Osteoblast (primary cell): ENCODE measurements around the gene FJX1. TPM values are rescaled to one million over a fixed set of nuclear protein-coding genes. Genes with fewer than 3 reads are reported as not detected.

Source experiments
- DNase-seq: peaks from one replicate; pipeline ENCODE4 v3.0.0; 2011; ENCODE audit warnings: low spot score, mixed read lengths; ENCODE audit not compliant: insufficient read length; ENCODE audit errors: missing footprints
- H2AFZ ChIP-seq: 2 replicates; pipeline ENCODE4 v1.6.0; 2011; ENCODE audit warnings: mild to moderate bottlenecking, low read length
- H3K27ac ChIP-seq: 2 replicates; pipeline ENCODE4 v1.5.1; 2011; ENCODE audit warnings: mild to moderate bottlenecking, low read depth, low read length, moderate library complexity
- H3K27me3 ChIP-seq: 2 replicates; pipeline ENCODE4 v1.6.0; 2012; ENCODE audit warnings: mild to moderate bottlenecking, control low read depth, inconsistent platforms, low read length, moderate library complexity; ENCODE audit not compliant: insufficient read depth
- H3K36me3 ChIP-seq: 2 replicates; pipeline ENCODE4 v1.5.1; 2011; ENCODE audit warnings: mild to moderate bottlenecking, low read length, control low read depth, moderate library complexity; ENCODE audit not compliant: insufficient read depth
- H3K4me1 ChIP-seq: 2 replicates; pipeline ENCODE4 v1.5.1; 2011; ENCODE audit warnings: mild to moderate bottlenecking, low read length, control low read depth, moderate library complexity; ENCODE audit not compliant: insufficient read depth
- H3K4me2 ChIP-seq: 2 replicates; pipeline ENCODE4 v1.6.0; 2011; ENCODE audit warnings: mild to moderate bottlenecking, low read length; ENCODE audit not compliant: insufficient read depth
- H3K4me3 ChIP-seq: fragments of 200-600 bp; sonication (generic); 3 replicates; pipeline ENCODE4 v1.5.1; 2012; ENCODE audit warnings: mild to moderate bottlenecking, low read length, inconsistent platforms; ENCODE audit not compliant: insufficient read depth
- H3K79me2 ChIP-seq: 2 replicates; pipeline ENCODE4 v1.6.0; 2012; ENCODE audit warnings: mild to moderate bottlenecking, low read length, control low read depth, inconsistent platforms; ENCODE audit not compliant: insufficient read depth
- H3K9me3 ChIP-seq: 2 replicates; pipeline ENCODE4 v1.5.1; 2011; ENCODE audit warnings: low read depth, low read length, control low read depth
- H4K20me1 ChIP-seq: 2 replicates; pipeline ENCODE4 v1.6.0; 2012; ENCODE audit warnings: mild to moderate bottlenecking, low read length, control low read depth; ENCODE audit not compliant: insufficient read depth
- total RNA-seq: library from RNA; depleted of rRNA; stranded (reverse); fragments of >200 nt; gene quantifications from 2 replicates; pipeline ENCODE4 v1.2.3, GENCODE V29; 2012
- TF ChIP-seq, protein P1 (sequence below): IDR thresholded peaks from 2 replicates; pipeline ENCODE4 v1.5.1; 2011; ENCODE audit warnings: mild to moderate bottlenecking, low read depth, low read length, moderate library complexity; ENCODE audit errors: extremely low read depth

Gene FJX1
- total RNA-seq, 1 donor = 13.8 TPM

DNA sequence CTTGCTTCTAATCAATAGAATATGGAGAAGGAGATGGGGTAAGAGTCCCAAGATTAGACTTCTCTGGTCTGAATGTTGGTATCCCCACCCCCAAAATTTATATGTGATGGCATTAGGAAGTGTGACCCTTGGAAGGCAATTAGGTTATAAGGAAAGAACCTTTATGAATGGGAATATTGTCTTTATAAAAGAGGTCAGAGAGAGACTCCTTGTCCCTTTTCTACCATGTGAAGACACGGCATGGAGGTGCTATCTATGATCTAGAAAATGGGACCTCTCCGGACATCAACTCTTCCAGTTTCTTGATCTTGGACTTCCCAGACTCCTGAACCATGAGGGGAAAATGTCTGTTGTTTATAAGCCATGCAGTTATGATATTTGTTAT, 37.9 kb upstream of the FJX1 start:
- TF ChIP-seq, protein P1, sequence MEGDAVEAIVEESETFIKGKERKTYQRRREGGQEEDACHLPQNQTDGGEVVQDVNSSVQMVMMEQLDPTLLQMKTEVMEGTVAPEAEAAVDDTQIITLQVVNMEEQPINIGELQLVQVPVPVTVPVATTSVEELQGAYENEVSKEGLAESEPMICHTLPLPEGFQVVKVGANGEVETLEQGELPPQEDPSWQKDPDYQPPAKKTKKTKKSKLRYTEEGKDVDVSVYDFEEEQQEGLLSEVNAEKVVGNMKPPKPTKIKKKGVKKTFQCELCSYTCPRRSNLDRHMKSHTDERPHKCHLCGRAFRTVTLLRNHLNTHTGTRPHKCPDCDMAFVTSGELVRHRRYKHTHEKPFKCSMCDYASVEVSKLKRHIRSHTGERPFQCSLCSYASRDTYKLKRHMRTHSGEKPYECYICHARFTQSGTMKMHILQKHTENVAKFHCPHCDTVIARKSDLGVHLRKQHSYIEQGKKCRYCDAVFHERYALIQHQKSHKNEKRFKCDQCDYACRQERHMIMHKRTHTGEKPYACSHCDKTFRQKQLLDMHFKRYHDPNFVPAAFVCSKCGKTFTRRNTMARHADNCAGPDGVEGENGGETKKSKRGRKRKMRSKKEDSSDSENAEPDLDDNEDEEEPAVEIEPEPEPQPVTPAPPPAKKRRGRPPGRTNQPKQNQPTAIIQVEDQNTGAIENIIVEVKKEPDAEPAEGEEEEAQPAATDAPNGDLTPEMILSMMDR = no peak
- Histone ChIP-seq H3K4me1 (peaks cover 42% of the 10 kb centered on the region), H3K4me3 (no peak overlapping the region), H3K36me3 (no peaks in the 10 kb centered on the region), H3K4me2 (no peak overlapping the region), H4K20me1 (no peaks in the 10 kb centered on the region), H3K79me2 (no peaks in the 10 kb centered on the region), H3K27me3 (no peaks in the 10 kb centered on the region), H2AFZ (no peak overlapping the region), H3K27ac (no peak overlapping the region), H3K9me3 (no peaks in the 10 kb centered on the region)
- no peak for DNase-seq

DNA sequence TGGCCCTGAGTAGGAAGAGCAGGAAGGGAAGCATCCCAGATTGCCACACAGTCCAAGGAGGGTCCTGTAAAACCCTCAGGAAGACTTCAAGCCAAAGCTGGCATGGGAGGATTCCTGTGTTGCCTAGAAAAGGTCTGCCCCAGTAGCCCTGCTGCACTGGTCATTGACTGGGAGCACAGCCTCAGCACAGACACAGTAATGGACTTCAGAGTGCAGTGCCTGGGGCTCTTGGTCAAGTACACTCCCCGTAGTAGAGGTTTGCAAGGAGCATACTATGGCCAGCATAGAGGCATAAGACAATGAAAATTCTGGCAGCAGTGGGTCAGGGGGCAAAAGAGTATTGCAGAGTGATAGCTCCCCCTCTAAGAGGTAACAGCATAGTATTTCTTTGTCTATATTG, 36.2 kb upstream of the FJX1 start:
- Histone ChIP-seq H4K20me1 (no peaks in the 10 kb centered on the region), H3K79me2 (no peaks in the 10 kb centered on the region), H3K4me1 (peaks cover 42% of the 10 kb centered on the region), H3K4me2 (no peak overlapping the region), H3K9me3 (no peaks in the 10 kb centered on the region), H3K4me3 (no peak overlapping the region), H3K27ac (no peak overlapping the region), H2AFZ (peak overlapping the region; percentile 30), H3K27me3 (no peaks in the 10 kb centered on the region), H3K36me3 (no peaks in the 10 kb centered on the region)
- no peak for DNase-seq
- TF ChIP-seq, protein P1 = no peak

DNA sequence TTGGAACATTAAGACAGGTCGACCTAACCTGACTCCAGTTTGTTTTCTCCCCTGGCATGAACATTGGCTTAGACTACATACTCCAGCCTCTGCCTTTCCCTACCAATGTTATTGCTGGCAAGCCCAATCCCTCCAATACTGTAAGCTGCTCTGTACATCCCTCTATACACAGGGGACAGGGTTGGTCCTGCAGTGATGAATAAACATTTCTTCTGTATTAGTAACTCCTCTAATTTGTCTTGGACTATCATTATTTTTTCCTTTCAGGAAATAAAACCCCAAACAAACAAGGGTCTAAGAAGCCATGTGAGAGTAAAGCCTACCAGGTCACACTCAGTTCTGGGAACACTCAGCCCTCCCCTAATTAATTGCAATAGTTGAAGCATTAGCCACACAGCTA, 35.1 kb upstream of the FJX1 start:
- Histone ChIP-seq H3K79me2 (no peaks in the 10 kb centered on the region), H3K36me3 (no peaks in the 10 kb centered on the region), H3K9me3 (no peaks in the 10 kb centered on the region), H2AFZ (no peak overlapping the region), H3K4me2 (peak overlapping the region; percentile 47), H4K20me1 (no peaks in the 10 kb centered on the region), H3K27me3 (no peaks in the 10 kb centered on the region), H3K4me3 (peak overlapping the region; percentile 8), H3K4me1 (peaks cover 44% of the 10 kb centered on the region), H3K27ac (peak overlapping the region; percentile 68)
- TF ChIP-seq, protein P1 = no peak
- DNase-seq = peak; percentile 68

DNA sequence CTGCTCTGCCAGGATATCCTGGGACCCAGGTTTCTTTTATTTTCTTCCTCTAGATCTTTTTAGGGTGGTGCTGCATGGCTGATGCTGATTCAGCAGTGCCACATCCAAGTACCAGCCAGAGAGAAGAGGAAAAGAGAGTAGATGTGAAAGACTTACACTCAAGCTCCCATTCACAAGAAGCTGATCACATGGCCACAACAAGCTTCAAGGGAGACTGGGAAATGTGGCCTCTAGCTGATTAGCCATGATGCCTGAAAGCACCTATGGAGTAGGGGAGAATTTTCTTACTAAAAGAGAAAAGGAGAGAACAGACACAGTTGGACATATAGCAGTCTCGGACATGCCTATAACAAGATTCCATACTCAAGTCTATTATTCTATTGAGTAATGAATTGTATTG, 34.4 kb upstream of the FJX1 start:
- Histone ChIP-seq H3K4me2 (peak overlapping the region; percentile 14), H3K9me3 (no peaks in the 10 kb centered on the region), H3K36me3 (no peaks in the 10 kb centered on the region), H3K27me3 (no peaks in the 10 kb centered on the region), H3K4me1 (peaks cover 51% of the 10 kb centered on the region), H2AFZ (no peak overlapping the region), H3K27ac (peak overlapping the region; percentile 68), H4K20me1 (no peaks in the 10 kb centered on the region), H3K4me3 (no peak overlapping the region), H3K79me2 (no peaks in the 10 kb centered on the region)
- TF ChIP-seq, protein P1 = no peak
- no peak for DNase-seq
